ENCODE data around the gene DSE.
A peak's percentile ranks its signal among the peaks of the same experiment; 100 is the strongest.

Gene DSE

GRCh38 chr6:116388924-116389323, 18.2 kb downstream of the DSE start:
- DNase-seq (ENCODE audit: low spot score), result no peak

- no peak for DNase-seq (ENCODE audit: low spot score)
Measured at GRCh38 chr6:116389357-116389756, 18.6 kb downstream of the DSE start.

- no peak for DNase-seq (ENCODE audit: low spot score)
Measured at GRCh38 chr6:116390581-116390980, 19.8 kb downstream of the DSE start.

GRCh38 chr6:116392132-116393013, 21.6 kb downstream of the DSE start:
- DNase-seq (ENCODE audit: low spot score), result no peak

GRCh38 chr6:116393430-116393829, 22.7 kb downstream of the DSE start:
- no peak for DNase-seq (ENCODE audit: low spot score)

GRCh38 chr6:116395647-116396046, 24.9 kb downstream of the DSE start:
- no peak for DNase-seq (ENCODE audit: low spot score)

- DNase-seq (ENCODE audit: low spot score), result no peak
Measured at GRCh38 chr6:116396441-116396840, 25.7 kb downstream of the DSE start.

GRCh38 chr6:116397914-116398313, 27.2 kb downstream of the DSE start:
- DNase-seq (ENCODE audit: low spot score), result no peak

- no peak for DNase-seq (ENCODE audit: low spot score)
Measured at GRCh38 chr6:116398316-116399010, 27.7 kb downstream of the DSE start.

GRCh38 chr6:116399287-116399686, 28.5 kb downstream of the DSE start:
- DNase-seq (ENCODE audit: low spot score), result no peak

- no peak for DNase-seq (ENCODE audit: low spot score)
Measured at GRCh38 chr6:116400328-116400727, 29.6 kb downstream of the DSE start.

GRCh38 chr6:116402108-116402937, 31.6 kb downstream of the DSE start:
- DNase-seq (ENCODE audit: low spot score), result no peak

GRCh38 chr6:116403205-116403604, 32.5 kb downstream of the DSE start:
- no peak for DNase-seq (ENCODE audit: low spot score)

- DNase-seq (ENCODE audit: low spot score), result no peak
Measured at GRCh38 chr6:116404696-116405095, 33.9 kb downstream of the DSE start.

- DNase-seq (ENCODE audit: low spot score), result no peak
Measured at GRCh38 chr6:116405138-116405537, 34.4 kb downstream of the DSE start.

GRCh38 chr6:116405652-116406356, 35.1 kb downstream of the DSE start:
- DNase-seq (ENCODE audit: low spot score), result peak; percentile 47

- no peak for DNase-seq (ENCODE audit: low spot score)
Measured at GRCh38 chr6:116406678-116407345, 36.1 kb downstream of the DSE start.

- no peak for DNase-seq (ENCODE audit: low spot score)
Measured at GRCh38 chr6:116408491-116408890, 37.7 kb downstream of the DSE start.

- no peak for DNase-seq (ENCODE audit: low spot score)
Measured at GRCh38 chr6:116409756-116410155, 39.0 kb downstream of the DSE start.

- DNase-seq (ENCODE audit: low spot score), result no peak
Measured at GRCh38 chr6:116411284-116411623, 40.5 kb downstream of the DSE start.

- no peak for DNase-seq (ENCODE audit: low spot score)
Measured at GRCh38 chr6:116412270-116412669, 41.5 kb downstream of the DSE start.
